ENCODE data around the gene ADGRV1. TPM values are rescaled to one million over a fixed set of nuclear protein-coding genes. Genes with fewer than 3 reads are reported as not detected.

Gene ADGRV1
- polyA plus RNA-seq, 1 donor from 2014 or later: not detected

- Mint-ChIP-seq H3K4me3 (no peak overlapping the region), H3K4me1 (no peaks in the 10 kb centered on the region), H3K27me3 (peaks cover 7% of the 10 kb centered on the region), H3K9me3 (peaks cover 0 to 4% (median 3%) of the 10 kb centered on the region in 3 donors), H3K36me3 (no peaks in the 10 kb centered on the region), H3K27ac (no peak overlapping the region)
Observed at GRCh38 chr5:91104062-91104448, 545.5 kb downstream of the ADGRV1 start.

- Mint-ChIP-seq H3K4me1 (no peaks in the 10 kb centered on the region), H3K4me3 (no peak overlapping the region), H3K27me3 (peaks cover 7% of the 10 kb centered on the region), H3K36me3 (no peaks in the 10 kb centered on the region), H3K27ac (no peak overlapping the region), H3K9me3 (peaks cover 0 to 4% (median 3%) of the 10 kb centered on the region in 3 donors)
Observed at GRCh38 chr5:91106842-91107511, 548.4 kb downstream of the ADGRV1 start.

- Mint-ChIP-seq H3K9me3 (peaks cover 0 to 4% (median 3%) of the 10 kb centered on the region in 3 donors), H3K36me3 (no peaks in the 10 kb centered on the region), H3K4me1 (no peaks in the 10 kb centered on the region), H3K27me3 (peaks cover 7% of the 10 kb centered on the region), H3K4me3 (no peak overlapping the region), H3K27ac (no peak overlapping the region)
Observed at GRCh38 chr5:91109634-91110033, 551.0 kb downstream of the ADGRV1 start.

GRCh38 chr5:91110686-91111085 lies 552.1 kb downstream of the ADGRV1 start:
- H3K9me3 Mint-ChIP-seq: peaks cover 0 to 4% (median 3%) of the 10 kb centered on the region in 3 donors
- no peak overlapping the region for H3K27ac Mint-ChIP-seq
- no peaks in the 10 kb centered on the region for H3K36me3 Mint-ChIP-seq
- H3K4me3 Mint-ChIP-seq: no peak overlapping the region
- H3K4me1 Mint-ChIP-seq: no peaks in the 10 kb centered on the region
- peaks cover 7% of the 10 kb centered on the region for H3K27me3 Mint-ChIP-seq

- peaks cover 4% of the 10 kb centered on the region for H3K27me3 Mint-ChIP-seq
Observed at GRCh38 chr5:91111473-91112238, 553.1 kb downstream of the ADGRV1 start.

GRCh38 chr5:91114658-91115057 lies 556.1 kb downstream of the ADGRV1 start:
- H3K4me1 Mint-ChIP-seq: no peaks in the 10 kb centered on the region
- no peaks in the 10 kb centered on the region for H3K9me3 Mint-ChIP-seq
- peaks cover 3% of the 10 kb centered on the region for H3K27me3 Mint-ChIP-seq
- no peak overlapping the region for H3K4me3 Mint-ChIP-seq
- H3K36me3 Mint-ChIP-seq: no peaks in the 10 kb centered on the region
- H3K27ac Mint-ChIP-seq: peak overlapping the region in 1 of 3 donors; percentile 13

More at GRCh38 chr5:91111473-91112238, 553.1 kb downstream of the ADGRV1 start:
- H3K27ac Mint-ChIP-seq: no peak overlapping the region
- H3K9me3 Mint-ChIP-seq: peaks cover 0 to 1% (median 0%) of the 10 kb centered on the region in 3 donors
- H3K36me3 Mint-ChIP-seq: no peaks in the 10 kb centered on the region
- H3K4me3 Mint-ChIP-seq: no peak overlapping the region
- H3K4me1 Mint-ChIP-seq: no peaks in the 10 kb centered on the region

- no peak overlapping the region for H3K4me3 Mint-ChIP-seq
- no peak overlapping the region for H3K27ac Mint-ChIP-seq
- H3K27me3 Mint-ChIP-seq: no peaks in the 10 kb centered on the region
- no peaks in the 10 kb centered on the region for H3K4me1 Mint-ChIP-seq
- H3K36me3 Mint-ChIP-seq: no peaks in the 10 kb centered on the region
- peaks cover 0 to 1% (median 0%) of the 10 kb centered on the region in 3 donors for H3K9me3 Mint-ChIP-seq
Observed at GRCh38 chr5:91118354-91118753, 559.8 kb downstream of the ADGRV1 start.

GRCh38 chr5:91118796-91119195 lies 560.2 kb downstream of the ADGRV1 start:
- no peak overlapping the region for H3K27ac Mint-ChIP-seq
- H3K4me1 Mint-ChIP-seq: no peaks in the 10 kb centered on the region
- peaks cover 0 to 1% (median 0%) of the 10 kb centered on the region in 3 donors for H3K9me3 Mint-ChIP-seq
- no peaks in the 10 kb centered on the region for H3K27me3 Mint-ChIP-seq
- H3K36me3 Mint-ChIP-seq: no peaks in the 10 kb centered on the region
- H3K4me3 Mint-ChIP-seq: no peak overlapping the region

GRCh38 chr5:91119217-91119616 lies 560.6 kb downstream of the ADGRV1 start:
- Mint-ChIP-seq H3K4me1 (no peaks in the 10 kb centered on the region), H3K36me3 (no peaks in the 10 kb centered on the region), H3K27ac (no peak overlapping the region), H3K4me3 (no peak overlapping the region), H3K27me3 (no peaks in the 10 kb centered on the region), H3K9me3 (peaks cover 0 to 1% (median 0%) of the 10 kb centered on the region in 3 donors)

GRCh38 chr5:91119981-91120850 lies 561.6 kb downstream of the ADGRV1 start:
- H3K9me3 Mint-ChIP-seq: peaks cover 0 to 1% (median 0%) of the 10 kb centered on the region in 3 donors
- no peaks in the 10 kb centered on the region for H3K4me1 Mint-ChIP-seq
- no peak overlapping the region for H3K27ac Mint-ChIP-seq

GRCh38 chr5:91121347-91121993 lies 562.9 kb downstream of the ADGRV1 start:
- Mint-ChIP-seq H3K4me1 (no peaks in the 10 kb centered on the region), H3K4me3 (no peak overlapping the region), H3K36me3 (no peaks in the 10 kb centered on the region), H3K27me3 (no peaks in the 10 kb centered on the region), H3K9me3 (peaks cover 0 to 1% (median 0%) of the 10 kb centered on the region in 3 donors), H3K27ac (no peak overlapping the region)

More at GRCh38 chr5:91119981-91120850, 561.6 kb downstream of the ADGRV1 start:
- H3K4me3 Mint-ChIP-seq: no peak overlapping the region
- H3K36me3 Mint-ChIP-seq: no peaks in the 10 kb centered on the region
- no peaks in the 10 kb centered on the region for H3K27me3 Mint-ChIP-seq

GRCh38 chr5:91122651-91123050 lies 564.1 kb downstream of the ADGRV1 start:
- Mint-ChIP-seq H3K9me3 (peaks cover 0 to 1% (median 0%) of the 10 kb centered on the region in 3 donors), H3K4me1 (no peaks in the 10 kb centered on the region), H3K4me3 (no peak overlapping the region), H3K27ac (peak overlapping the region in 1 of 3 donors; percentile 11), H3K27me3 (no peaks in the 10 kb centered on the region), H3K36me3 (no peaks in the 10 kb centered on the region)

- Mint-ChIP-seq H3K4me3 (no peak overlapping the region), H3K27me3 (no peaks in the 10 kb centered on the region), H3K27ac (no peak overlapping the region), H3K36me3 (no peaks in the 10 kb centered on the region), H3K9me3 (peaks cover 0 to 1% (median 0%) of the 10 kb centered on the region in 3 donors), H3K4me1 (no peaks in the 10 kb centered on the region)
Observed at GRCh38 chr5:91123291-91123690, 564.7 kb downstream of the ADGRV1 start.

- Mint-ChIP-seq H3K27me3 (no peaks in the 10 kb centered on the region), H3K27ac (no peak overlapping the region), H3K9me3 (peaks cover 0 to 1% (median 0%) of the 10 kb centered on the region in 3 donors), H3K36me3 (no peaks in the 10 kb centered on the region), H3K4me3 (no peak overlapping the region), H3K4me1 (no peaks in the 10 kb centered on the region)
Observed at GRCh38 chr5:91123901-91124300, 565.3 kb downstream of the ADGRV1 start.

All from IgD-negative memory B cell (primary cell).